Midbrain (tissue), 1 donor: ENCODE data around the gene CDK13.
"Not testable (repeated sequence)": the region's sequence is repeated elsewhere in the genome, so short reads cannot be mapped to it uniquely, and the experiment has no call there.

ENCODE experiments used
- DNase-seq: peaks from one replicate; lab custom pipeline; 2025; lab: John Stamatoyannopoulos, UW

The CDK13 gene

DNA sequence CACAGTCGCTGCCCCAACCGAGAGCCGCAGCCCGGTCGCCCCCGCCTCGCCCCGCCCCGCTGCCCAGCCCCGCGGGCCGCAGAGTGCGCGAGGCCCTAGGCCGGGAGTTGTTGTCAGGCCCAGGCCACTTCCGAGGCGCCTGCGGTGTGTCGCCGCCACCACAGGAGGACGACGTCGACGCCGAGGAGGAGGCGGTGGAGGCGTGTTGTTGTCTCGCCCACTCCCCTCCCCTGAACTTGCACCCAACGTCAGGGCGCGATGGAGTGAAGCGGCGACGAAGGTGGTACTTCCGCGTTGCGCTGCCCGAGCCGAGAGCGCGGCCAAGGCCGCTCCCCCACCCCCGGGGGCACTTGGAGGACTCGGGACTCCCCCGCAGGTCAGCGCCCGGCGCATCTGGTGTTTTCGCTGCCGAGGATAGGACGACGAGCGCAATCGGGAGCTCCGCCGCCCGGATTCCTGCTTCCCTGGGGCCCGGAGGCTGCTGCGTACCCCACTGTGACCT lies at the start of gene CDK13:
Gene CDK13 (plus strand): TSS at position 286 of the 502 bp plus-strand sequence. CDS start 386 bp downstream, outside the sequence.
- DNase-seq, result peak; percentile 83

DNA sequence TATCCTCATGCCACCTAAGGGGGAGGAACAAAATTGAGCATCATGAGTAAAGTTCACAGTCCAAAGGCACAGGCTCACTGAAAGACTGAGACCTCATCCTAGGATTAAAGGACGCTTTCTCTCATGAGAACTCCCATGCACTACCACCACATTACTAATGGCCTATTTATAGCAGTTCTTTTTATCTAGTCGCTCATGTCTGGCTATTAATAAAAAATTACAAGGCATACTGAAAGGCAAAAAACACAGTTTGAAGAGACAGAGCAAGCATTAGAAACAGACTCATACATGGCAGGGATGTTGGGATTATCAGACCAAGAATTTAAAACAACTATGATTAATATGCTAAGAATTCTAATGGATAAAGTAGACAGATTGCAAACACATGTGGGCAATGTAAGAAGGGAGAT lies 46.0 kb upstream of the CDK13 start:
- DNase-seq, result no peak

DNA sequence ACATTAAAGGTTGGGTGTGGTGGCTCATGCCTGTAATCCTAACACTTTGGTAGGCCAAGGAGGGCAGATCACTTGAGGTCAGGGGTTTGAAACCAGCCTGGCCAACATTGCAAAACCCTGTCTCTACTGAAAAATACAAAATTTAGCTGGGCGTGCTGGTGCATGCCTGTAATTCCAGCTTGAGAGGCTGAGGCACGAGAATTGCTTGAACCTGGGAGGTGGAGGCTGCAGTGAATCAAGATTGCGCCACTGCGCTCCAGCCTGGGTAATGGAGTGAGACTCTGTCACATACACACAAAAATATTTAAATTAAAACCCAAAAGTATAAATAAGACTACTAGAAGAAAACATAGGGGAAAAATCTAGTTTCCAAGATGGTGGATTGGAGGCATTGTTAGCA lies 41.9 kb upstream of the CDK13 start:
- DNase-seq, result no peak

DNA sequence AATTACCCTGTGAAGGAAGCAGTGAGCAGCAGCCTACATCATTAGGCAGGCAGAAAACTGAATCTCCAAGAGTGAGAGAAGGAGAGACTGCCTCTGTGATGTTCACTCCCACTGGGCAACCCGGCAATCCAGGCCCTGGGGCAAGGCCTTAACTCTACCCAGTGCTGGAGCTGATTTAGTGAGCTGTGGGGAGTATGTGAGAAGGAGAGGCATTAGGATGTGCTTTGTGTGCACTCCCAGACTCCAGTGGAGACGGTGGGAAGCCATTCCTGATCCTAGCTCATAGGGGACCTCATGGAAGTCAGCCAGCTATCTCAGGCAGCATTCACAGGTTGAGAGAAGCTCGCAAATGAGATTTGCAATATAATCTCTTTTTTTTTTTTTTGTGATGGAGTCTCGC lies 41.1 kb upstream of the CDK13 start:
- no peak for DNase-seq

DNA sequence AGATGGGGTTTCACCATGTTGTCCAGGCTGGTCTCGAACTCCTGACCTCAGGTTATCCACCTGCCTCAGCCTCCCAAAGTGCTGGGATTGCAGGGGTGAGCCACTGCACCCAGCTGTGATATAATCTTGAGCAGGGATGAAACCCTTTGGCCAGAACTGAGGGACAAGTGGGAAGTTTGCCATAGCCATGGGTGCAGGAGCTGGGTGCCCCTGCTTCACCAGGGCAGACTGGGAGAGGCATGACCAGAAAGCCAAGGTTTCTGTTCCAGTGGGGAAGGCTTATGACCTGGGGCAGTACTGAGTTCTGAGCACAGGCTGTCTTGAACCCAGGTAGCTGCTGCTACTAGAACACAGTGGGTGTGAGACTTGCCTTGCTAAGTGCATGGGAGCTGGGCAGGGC lies 40.5 kb upstream of the CDK13 start:
- no peak for DNase-seq

DNA sequence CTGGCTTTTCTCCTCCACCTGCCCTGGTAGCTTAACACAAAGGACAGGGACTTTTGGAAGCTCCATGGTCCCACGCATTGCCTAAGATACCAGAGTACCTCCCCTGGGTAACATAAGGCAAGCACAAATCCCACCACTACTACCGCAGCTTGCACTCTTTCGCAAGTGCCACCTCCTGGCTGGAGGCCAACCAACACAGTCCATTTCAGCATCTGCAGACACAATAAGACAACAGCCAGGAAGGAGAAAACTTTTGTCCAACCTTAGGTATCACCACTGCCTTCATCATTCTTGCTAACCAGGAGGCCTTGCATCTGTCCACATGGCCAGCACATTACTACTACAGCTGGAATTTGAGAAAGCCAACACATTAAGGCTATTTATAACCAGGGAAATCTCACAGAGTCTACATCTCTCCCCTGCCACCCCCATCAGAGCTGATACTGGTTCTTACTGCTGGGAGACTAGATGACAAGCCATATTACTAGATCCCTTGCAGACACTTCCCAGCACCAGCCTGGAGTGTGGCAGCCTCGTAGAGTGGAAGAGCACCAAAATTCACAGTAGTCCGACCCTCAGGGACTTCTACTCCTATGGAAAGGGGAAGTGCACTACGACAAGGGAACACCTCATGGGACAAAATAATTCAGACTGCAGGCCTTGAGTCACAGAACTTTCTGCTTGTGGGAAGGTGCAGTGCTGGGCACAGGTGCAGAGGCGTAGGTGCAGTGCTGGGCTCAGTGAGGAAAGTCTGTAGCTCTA lies 39.8 kb upstream of the CDK13 start:
- no peak for DNase-seq

DNA sequence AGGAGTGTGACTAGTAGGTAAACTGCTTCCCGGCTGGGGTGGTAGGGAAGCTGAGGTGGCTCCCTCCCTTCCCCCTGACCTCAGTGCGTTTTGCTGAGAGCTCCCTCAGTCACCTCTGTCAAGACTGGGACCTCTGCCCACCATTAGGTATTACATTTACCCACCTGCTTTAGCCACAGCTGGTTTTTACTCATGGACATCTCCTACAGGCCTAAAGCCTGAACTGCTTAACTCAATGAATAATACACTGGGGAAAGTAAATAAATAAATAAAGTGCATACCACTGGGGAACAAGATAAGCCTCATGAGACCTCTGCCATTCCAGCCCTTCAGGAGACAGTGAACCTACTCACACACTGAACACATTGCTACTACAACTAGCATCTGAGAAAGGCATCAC lies 38.9 kb upstream of the CDK13 start:
- no peak for DNase-seq

DNA sequence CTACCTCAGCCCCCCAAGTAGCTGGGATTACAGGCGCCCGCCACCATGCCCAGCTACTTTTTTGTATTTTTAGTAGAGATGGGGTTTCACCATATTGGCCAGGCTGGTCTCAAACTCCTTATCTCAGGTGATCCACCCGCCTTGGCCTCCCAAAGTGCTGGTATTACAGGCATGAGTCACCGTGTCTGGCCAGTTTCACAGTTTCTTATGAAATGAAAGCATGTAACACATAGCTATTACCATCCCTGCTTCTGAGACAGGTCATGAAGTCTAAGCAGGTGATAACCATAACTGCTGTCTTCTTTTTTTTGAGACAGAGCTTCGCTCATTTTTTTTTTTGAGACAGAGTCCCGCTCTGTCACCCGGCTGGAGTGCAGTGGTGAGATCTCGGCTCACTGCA lies 34.2 kb upstream of the CDK13 start:
- not testable (repeated sequence) for DNase-seq

DNA sequence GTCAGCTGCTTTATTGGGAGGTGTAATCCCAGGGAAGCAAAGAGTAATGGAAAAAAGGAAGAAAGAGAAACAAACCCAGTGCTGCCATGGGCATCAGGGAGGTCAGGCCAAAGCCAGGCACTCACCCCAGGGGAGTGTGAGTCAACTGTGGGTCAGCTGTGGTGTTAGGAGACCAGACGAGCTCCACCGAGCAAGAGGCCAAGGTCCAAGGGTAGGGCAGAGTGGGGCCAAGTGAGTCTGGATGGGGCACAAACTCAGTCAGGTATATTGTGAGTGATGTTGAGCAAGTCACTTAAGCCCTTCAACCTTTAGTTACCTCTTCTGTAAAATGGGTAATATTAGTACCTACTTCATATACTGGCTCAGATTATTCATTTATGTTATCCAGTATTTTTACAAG lies 30.4 kb upstream of the CDK13 start:
- no peak for DNase-seq

DNA sequence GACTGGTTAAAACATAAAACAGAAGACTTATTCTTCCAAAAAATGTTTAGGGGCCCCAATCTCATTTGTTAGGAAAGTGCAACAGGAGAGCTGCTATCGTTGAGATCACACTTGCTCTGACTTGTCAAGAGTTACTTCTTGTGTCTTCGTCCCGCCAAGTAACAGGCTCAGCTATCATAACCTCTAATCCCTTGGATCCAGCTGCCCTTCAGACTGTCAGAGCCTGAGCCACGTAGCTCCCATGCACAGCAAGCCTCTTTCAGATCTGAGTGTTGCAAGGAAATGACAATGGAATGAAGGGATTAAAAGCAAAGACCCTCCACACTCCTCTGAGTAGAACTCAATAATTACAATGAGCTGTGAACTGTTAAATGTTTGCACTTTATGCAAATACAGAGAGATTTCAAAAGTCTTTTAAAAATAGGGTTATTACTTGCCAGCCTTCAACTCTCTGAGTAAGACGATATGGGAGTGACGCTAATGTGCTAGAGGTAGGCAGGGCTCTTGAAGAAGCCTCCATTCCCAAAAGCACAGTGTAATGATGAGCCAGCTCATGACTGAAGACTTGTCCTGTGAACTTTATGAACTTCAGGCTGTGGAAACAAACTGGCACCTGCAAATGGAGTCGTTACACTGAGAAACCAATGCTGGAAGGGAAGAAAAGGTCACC lies 28.4 kb upstream of the CDK13 start:
- no peak for DNase-seq

DNA sequence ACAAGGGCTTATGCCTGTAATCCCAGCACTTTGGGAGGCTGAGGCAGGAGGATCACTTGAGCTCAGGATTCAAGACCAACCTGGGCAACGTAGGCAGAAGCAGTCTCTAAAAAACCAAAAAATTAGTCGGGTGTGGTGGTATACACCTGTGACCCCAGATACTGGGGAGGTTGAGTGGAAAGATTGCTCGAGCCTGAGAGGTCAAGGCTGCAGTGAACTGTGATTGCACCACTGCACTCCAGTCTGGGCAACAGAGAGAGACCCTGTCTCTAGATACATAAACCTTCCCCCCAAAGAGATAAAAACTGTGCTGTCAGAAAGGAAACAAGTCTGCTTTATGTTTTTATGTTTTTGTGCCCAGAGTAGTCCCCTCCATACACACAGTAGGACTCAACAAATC lies 27.5 kb upstream of the CDK13 start:
- DNase-seq, result no peak

DNA sequence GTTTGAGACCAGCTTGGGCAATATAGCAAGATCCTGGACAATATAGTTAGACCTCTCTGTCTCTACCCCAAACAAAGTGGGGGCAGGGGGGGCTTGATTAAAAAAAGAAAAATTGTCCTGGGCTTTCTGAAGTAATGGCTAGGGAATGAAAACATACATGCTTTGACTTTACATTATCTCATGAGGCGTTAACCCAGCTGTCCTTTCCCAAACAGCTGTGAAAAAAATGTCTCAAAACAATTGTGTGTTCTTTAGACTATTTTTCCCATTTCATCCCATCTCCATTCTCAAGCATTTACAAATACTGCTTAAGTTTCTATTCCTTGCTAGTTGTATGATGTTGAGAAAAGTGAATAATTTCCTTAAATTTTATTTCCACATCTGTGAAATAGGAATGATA lies 27.0 kb upstream of the CDK13 start:
- DNase-seq, result no peak

DNA sequence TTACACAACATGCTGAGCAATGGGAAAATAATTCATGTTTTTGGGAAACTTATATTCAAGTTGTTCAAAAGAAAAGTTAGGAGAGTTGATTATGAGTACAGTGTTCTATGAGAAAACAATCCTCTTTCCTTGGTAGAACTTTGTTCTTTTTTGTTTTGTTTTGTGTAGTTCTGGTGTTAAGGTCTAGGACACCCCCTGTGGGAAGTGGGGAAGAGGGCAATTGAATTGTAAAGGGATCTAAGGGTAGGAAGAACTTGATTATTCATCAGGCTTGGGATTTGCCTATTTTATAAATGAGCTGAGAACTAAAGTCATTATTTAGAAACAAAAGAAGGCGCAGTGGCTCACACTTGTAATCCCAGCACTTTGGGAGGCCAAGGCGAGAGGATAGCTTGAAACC lies 25.9 kb upstream of the CDK13 start:
- DNase-seq, result no peak

DNA sequence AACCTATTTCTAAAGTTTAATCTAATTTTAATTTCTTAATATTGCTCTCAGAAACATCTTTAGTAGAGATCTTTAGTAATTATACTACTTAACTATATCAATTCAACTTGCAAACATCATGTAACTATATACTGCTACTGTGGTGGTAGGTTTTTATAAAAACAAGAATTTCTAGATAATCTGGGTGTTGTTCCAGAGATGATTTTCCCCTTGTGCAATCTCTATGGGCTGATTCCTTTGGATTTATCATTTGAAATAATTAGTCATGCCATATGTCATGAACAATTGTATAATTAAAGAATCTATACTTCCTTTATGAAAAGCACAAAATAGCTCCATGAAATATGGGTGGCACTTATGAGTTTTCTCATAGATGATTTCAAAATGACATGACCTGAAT lies 23.9 kb upstream of the CDK13 start:
- DNase-seq, result no peak

DNA sequence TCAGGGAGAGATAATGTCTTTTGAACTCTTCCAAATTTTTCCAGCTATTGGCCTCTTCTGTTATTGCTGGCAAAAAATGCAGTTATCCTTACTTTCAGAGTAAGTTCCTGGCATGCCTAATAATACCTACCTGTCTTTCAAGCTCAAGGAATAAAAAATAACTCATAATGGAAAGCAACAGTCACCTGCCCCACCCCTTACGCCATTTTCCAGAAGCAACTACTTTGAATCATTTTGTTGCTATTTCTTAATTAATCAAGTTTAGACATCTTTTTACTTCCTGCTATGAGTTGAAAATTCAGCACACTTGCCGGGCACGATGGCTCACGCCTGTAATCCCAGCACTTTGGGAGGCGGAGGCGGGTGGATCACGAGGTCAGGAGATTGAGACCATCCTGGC lies 23.0 kb upstream of the CDK13 start:
- DNase-seq, result no peak

DNA sequence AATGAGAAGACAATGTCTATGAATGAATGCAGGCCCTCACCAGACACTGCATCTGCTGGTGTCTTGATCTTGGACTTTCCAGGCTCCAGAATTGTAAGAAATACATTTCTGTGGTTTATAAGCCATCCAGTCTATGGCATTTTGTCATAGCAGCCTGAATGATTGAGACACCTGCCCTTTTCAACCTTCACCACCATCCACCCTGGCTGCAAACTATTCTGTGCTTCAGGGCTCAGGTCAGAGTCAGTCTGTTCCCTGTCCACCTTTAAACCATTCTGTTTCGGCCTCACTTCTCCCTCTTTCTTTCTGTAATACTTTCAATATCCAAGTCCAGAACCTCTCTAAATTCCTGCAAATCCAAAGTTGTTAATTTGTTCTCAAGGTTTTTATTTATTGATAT lies 15.9 kb upstream of the CDK13 start:
- DNase-seq, result no peak

DNA sequence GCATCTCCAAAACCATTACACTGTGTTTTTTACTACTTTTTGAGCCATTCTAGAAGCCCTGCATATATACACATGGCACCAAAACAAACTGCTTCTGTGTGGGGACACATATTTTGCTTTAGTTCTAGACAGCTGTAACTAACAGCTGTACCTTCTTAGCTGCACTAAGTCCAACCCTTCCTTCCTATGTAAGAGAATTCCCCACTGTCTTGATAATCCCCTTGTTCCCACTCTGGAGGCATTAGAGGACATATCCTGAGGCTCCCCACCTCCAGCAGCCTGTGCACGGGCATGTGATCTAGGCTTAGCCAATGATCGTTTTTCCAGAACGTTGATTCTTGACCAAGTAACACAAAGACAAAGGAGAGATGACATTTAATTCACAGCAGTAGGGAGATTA lies 13.3 kb upstream of the CDK13 start:
- no peak for DNase-seq

DNA sequence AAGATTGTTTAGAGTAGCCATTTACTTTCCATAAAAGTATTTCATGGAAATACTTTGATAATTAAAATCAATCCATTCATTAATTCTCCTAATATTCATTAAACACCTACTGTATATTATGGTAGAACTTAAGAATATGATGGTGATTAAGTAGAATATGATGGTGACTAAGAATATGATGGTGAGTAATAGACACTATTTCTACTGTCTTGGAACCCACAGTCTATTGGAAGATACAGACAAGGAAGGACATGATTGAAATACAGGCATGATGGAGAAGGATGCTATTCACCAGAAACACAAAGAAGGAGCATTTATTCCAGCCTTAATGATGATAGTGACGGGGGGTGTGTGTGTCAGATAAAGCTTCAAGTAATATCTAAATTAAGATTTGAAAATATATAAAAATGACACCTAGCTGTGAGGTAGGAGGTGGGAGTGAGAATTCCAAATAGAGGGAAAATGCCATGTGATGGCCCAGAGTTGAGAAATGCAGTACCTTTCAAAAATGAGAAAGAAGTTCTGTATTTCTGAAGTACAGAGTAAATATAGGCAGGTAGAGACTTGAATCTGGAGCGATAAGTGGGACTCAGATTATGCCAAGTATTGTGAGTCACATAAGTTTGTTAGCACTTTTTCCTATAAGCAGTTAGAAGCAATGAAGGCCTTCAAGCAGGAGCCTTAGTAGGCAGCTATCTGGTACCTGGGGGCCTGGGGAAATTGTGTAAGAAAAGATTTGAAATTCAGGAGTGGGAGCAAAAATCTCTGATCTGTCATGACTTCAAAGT lies 12.5 kb upstream of the CDK13 start:
- no peak for DNase-seq

DNA sequence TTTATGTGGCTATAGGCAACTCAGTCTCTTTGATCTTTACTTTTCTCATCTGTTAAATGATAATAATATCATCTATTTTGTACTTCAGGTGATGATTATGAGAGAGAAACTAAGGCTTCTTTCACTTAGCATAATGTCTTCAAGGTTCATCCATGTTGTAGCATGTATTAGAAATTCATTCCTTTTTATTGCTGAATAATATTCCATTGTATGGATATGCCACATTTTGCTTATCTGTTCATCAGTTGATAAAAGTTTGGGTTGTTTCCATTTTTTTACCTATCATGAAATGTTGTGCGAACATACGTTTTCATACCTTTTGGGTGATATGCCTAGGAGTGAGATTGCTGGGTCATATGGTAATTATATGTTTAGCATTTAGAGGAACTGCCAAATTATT lies 7.2 kb upstream of the CDK13 start:
- DNase-seq, result no peak

DNA sequence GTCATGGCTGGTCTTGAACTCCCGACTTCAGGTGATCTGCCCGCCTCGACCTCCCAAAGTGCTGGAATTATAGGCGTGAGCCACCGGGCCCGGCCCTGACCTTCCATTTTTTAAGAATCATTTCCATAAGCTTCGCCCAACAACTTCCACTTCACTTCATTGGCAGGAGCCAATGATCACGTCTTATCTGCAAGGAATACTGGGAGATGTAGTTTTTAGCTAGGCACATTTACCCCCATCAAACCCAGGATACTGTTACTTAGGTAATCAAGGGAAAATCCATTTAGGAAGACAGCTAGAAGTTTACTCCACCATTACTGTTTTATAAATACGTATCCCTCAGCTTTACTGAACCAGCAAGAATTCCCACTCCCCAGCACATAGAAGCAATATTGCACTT lies 3.4 kb upstream of the CDK13 start:
- DNase-seq, result no peak

DNA sequence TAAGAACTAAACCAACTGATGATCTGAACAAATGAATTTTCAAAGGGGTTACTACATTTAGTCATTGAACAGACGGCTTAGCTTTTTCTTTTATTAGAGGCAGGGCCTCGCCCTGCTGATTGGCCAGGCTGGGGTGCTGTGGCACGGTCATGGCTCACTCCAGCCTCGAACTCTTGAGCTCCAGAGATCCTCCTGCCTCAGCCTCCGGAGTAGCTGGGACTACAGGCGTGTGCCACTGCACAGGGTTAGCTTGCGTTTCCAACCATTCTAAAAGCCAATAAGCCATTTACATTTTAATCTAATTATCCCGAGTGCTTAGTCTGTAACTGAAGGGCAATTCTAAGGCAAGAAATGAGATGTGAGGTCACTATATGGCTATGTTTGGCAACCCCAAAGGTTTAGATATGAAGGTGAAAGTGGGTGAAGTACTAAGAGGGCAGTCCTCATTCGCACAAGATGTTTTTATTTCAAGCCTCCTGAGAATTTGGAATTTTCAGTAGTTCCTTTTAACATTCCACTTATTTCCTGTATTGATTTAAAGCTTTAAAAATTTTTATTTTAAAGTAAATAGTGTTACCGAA lies 1.6 kb upstream of the CDK13 start:
- DNase-seq, result no peak
